22Rv1 (cell line): ENCODE data around the gene TUBG2.

Experiments used
- CTCF ChIP-seq: fragments of 450-650 bp; IDR thresholded peaks from 2 replicates; pipeline ENCODE4 v1.5.1; 2017; ENCODE audit warnings: mild to moderate bottlenecking
- ZFX ChIP-seq: fragments of 450-650 bp; IDR thresholded peaks from 2 replicates; pipeline ENCODE4 v1.6.1; 2017; ENCODE audit warnings: antibody characterized with exemption, borderline replicate concordance

GRCh38 chr17:42639525-42640113, 19.5 kb upstream of the TUBG2 start:
- no peak for TF ChIP-seq CTCF
- no peak for TF ChIP-seq ZFX
